ENCODE measurements around the gene CKMT2. TPM values are rescaled to one million over a fixed set of nuclear protein-coding genes. Genes with fewer than 3 reads are reported as not detected.
"Not testable (repeated sequence)": the region's sequence is repeated elsewhere in the genome, so short reads cannot be mapped to it uniquely, and the experiment has no call there.

Gene CKMT2
- total and polyA plus RNA-seq, 5 donors: 816 to 1,778 (median 908) TPM

- DNase-seq: no peak
- Histone ChIP-seq H3K9me3 (ENCODE audit: control insufficient read depth, low read length) (no peaks in the 10 kb centered on the region), H3K4me1 (ENCODE audit: control insufficient read depth, insufficient read depth, low read length) (peaks cover 8% of the 10 kb centered on the region), H3K27ac (ENCODE audit: low read length) (no peak overlapping the region), H3K4me3 (ENCODE audit: low read length) (no peak overlapping the region), H3K27me3 (ENCODE audit: control insufficient read depth, insufficient read depth) (no peaks in the 10 kb centered on the region)
- 93% methylated on average over 4 of the region's 4 CpGs for WGBS
- no peak for ATAC-seq
- intact Hi-C loops (cut with DNase I): no loop called here
These were observed 16.1 kb downstream of the CKMT2 start for GRCh38 chr5:81249240-81249639.

DNA sequence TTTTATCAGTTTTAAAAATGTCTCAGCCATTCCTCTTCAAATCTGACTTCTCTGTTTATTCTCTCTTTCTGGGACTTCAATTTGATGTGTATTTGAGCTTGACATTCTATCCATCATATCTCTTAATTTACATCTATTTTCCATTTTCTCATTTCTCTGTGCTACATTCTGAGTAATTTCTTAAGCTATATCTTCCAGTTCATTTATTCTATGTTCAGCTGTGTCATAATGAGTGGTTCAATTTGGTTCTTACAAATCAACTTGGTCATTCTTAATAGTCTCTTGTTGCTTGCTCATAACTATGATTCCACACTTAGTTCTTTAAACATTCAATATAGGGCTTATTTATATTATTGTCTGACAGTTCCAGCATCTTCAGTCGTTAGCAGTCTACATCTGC lies 16.9 kb downstream of the CKMT2 start:
- WGBS: 97% methylated on average over 1 of the region's 1 CpG
- intact Hi-C loops (cut with DNase I): no loop called here
- Histone ChIP-seq H3K4me3 (ENCODE audit: low read length) (no peak overlapping the region), H3K27ac (ENCODE audit: low read length) (no peak overlapping the region), H3K9me3 (ENCODE audit: control insufficient read depth, low read length) (no peaks in the 10 kb centered on the region), H3K4me1 (ENCODE audit: control insufficient read depth, insufficient read depth, low read length) (peaks cover 8% of the 10 kb centered on the region), H3K27me3 (ENCODE audit: control insufficient read depth, insufficient read depth) (no peaks in the 10 kb centered on the region)
- ATAC-seq (no peak), DNase-seq (no peak)

DNA sequence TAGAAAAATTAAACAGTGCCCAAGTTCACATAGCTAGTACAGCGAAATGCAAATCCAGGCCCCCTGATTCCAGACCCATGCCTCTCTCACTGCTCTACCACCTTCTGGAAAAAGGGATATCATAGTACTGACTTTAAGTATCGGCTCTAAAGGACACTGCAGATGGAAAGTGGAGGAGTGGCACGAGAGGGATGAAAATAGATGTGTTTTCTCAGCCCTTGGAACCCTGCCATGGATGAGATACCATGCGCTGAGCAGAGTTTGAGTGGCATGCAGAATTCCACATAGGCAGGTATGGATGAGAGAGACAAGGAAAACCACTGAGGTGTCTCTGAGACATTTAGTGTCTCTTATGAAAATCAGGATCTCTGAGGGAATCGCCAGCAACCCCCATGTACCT lies 18.8 kb downstream of the CKMT2 start:
- DNase-seq (no peak), ATAC-seq (peak; percentile 50 to 52)
- WGBS: 43% methylated on average over 5 of the region's 5 CpGs
- Histone ChIP-seq H3K27me3 (ENCODE audit: control insufficient read depth, insufficient read depth) (no peaks in the 10 kb centered on the region), H3K4me3 (ENCODE audit: low read length) (no peak overlapping the region), H3K4me1 (ENCODE audit: control insufficient read depth, insufficient read depth, low read length) (peaks cover 8% of the 10 kb centered on the region), H3K9me3 (ENCODE audit: control insufficient read depth, low read length) (no peaks in the 10 kb centered on the region), H3K27ac (ENCODE audit: low read length) (no peak overlapping the region)
- intact Hi-C loops (cut with DNase I): no loop called here

DNA sequence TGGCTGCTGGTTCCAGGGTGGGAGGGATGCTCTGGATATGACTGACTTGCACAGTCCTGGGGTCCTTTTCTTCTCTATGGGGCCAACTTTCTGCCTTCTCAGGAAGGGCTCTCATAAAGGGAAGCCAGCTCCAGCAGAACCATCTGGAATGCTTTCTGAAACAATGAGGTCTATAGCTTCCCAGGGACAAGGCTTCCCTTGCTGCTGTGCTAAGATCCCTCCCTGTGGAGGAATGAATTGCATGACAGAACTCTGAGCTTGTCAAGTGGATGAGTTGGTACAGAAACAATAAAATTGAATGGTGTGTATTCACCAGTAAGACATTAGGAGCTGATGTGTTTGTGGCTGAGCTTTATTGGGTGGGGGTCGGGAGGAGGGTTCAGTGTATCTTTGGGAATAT lies 19.8 kb downstream of the CKMT2 start:
- intact Hi-C loops (cut with DNase I): no loop called here
- no peak for ATAC-seq
- whole genome bisulfite sequencing: 96% methylated on average over 1 of the region's 1 CpG
- Histone ChIP-seq H3K4me1 (ENCODE audit: control insufficient read depth, insufficient read depth, low read length) (peaks cover 7% of the 10 kb centered on the region), H3K4me3 (ENCODE audit: low read length) (no peak overlapping the region), H3K27ac (ENCODE audit: low read length) (no peak overlapping the region), H3K27me3 (ENCODE audit: control insufficient read depth, insufficient read depth) (no peaks in the 10 kb centered on the region), H3K9me3 (ENCODE audit: control insufficient read depth, low read length) (no peaks in the 10 kb centered on the region)
- no peak for DNase-seq

DNA sequence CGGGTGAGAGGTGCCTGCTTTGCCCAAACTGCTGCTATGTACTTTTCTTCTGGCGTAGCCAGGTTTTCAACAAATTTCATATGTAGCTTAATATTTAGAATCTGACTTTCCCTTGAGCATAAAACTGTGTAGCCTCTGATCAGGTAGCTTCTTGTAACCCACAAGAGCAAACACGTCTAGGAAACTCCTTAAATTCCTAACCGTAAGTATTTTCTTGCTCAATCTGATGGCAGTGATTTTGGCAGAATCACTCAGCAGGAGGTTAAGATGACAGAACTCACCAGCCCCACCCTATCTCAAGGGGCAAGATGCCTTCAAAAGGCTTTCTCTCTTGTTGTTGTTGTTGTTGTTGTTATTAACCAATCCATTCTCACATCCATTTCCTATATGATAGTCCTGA lies 20.8 kb downstream of the CKMT2 start:
- ATAC-seq: no peak
- Histone ChIP-seq H3K4me3 (ENCODE audit: low read length) (no peak overlapping the region), H3K4me1 (ENCODE audit: control insufficient read depth, insufficient read depth, low read length) (peaks cover 3% of the 10 kb centered on the region), H3K27me3 (ENCODE audit: control insufficient read depth, insufficient read depth) (no peaks in the 10 kb centered on the region), H3K9me3 (ENCODE audit: control insufficient read depth, low read length) (no peaks in the 10 kb centered on the region), H3K27ac (ENCODE audit: low read length) (no peak overlapping the region)
- intact Hi-C loops (cut with DNase I): no loop called here
- DNase-seq: no peak
- 80% methylated on average over 4 of the region's 4 CpGs for WGBS

DNA sequence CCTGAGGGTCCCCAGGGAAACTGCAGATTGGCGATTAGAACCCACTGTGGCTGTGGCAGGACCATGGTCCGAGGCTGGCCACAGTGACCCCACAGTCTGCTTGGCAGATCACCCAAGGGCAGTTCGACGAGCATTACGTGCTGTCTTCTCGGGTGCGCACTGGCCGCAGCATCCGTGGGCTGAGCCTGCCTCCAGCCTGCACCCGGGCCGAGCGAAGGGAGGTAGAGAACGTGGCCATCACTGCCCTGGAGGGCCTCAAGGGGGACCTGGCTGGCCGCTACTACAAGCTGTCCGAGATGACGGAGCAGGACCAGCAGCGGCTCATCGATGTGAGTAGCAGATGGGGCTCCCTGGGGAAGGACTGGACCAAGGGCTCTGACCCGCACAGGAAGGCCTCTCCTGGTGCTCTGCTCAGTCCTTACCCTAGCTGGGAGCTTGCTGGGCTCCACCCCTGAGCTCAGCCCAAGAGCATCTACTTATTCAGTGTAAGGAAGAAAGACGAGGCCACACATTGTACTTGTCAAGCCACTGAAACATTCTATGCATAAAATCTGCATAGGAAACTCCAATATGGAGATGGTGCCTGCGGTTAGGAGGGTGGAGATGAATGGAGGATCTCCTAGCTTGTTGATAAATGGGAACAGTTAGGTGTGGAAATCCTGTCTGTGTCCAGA lies 21.9 kb downstream of the CKMT2 start:
- intact Hi-C loops (cut with DNase I): no loop called here
- no peaks in the 10 kb centered on the region for H3K27me3 ChIP-seq (ENCODE audit: control insufficient read depth, insufficient read depth)
- 97% methylated on average over 21 of the region's 21 CpGs for WGBS
- no peak overlapping the region for H3K27ac ChIP-seq (ENCODE audit: low read length)
- peaks cover 3% of the 10 kb centered on the region for H3K4me1 ChIP-seq (ENCODE audit: control insufficient read depth, insufficient read depth, low read length)
- DNase-seq (peak in 1 of 3 donors; percentile 25), ATAC-seq (peak in 1 of 2 donors; percentile 12)
- H3K4me3 ChIP-seq (ENCODE audit: low read length): no peak overlapping the region
- H3K9me3 ChIP-seq (ENCODE audit: control insufficient read depth, low read length): no peaks in the 10 kb centered on the region

DNA sequence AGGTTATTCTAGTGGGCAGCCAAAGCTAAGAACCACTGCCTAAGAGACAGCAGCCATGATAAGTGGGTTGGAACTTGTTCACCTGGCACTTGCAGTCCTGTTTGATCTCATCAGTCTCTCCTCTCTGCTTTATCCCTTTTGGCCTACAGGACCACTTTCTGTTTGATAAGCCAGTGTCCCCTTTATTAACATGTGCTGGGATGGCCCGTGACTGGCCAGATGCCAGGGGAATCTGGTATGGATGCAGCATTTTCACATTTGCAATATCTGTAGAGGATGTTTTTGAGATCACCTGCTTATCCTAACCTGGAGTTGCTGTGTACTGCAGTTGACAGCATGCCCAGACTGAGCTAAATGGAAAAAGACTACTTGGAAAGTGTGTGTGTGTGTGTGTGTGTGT lies 23.6 kb downstream of the CKMT2 start:
- Histone ChIP-seq H3K27me3 (ENCODE audit: control insufficient read depth, insufficient read depth) (no peaks in the 10 kb centered on the region), H3K27ac (ENCODE audit: low read length) (no peak overlapping the region), H3K4me3 (ENCODE audit: low read length) (no peak overlapping the region), H3K9me3 (ENCODE audit: control insufficient read depth, low read length) (no peaks in the 10 kb centered on the region), H3K4me1 (ENCODE audit: control insufficient read depth, insufficient read depth, low read length) (no peaks in the 10 kb centered on the region)
- ATAC-seq: no peak
- DNase-seq: no peak
- intact Hi-C loops (cut with DNase I): no loop called here
- WGBS: 57% methylated on average over 1 of the region's 1 CpG

DNA sequence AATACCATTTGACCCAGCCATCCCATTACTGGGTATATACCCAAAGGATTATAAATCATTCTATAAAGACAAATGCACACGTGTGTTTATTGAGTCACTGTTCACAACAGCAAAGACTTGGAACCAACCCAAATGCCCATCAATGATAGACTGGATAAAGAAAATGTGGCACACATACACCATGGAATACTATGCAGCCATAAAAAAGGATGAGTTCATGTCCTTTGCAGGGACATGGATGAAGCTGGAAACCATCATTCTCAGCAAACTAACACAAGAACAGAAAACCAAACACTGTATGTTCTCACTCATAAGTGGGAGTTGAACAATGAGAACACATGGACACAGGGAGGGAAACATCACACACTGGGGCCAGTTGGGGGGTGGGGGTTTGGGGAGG lies 29.7 kb downstream of the CKMT2 start:
- H3K4me1 ChIP-seq (ENCODE audit: control insufficient read depth, insufficient read depth, low read length); intact Hi-C loops (cut with DNase I); ATAC-seq; DNase-seq; H3K27me3 ChIP-seq (ENCODE audit: control insufficient read depth, insufficient read depth); H3K4me3 ChIP-seq (ENCODE audit: low read length); H3K27ac ChIP-seq (ENCODE audit: low read length); H3K9me3 ChIP-seq (ENCODE audit: control insufficient read depth, low read length): not testable (repeated sequence)
- 93% methylated on average over 1 of the region's 1 CpG for WGBS

DNA sequence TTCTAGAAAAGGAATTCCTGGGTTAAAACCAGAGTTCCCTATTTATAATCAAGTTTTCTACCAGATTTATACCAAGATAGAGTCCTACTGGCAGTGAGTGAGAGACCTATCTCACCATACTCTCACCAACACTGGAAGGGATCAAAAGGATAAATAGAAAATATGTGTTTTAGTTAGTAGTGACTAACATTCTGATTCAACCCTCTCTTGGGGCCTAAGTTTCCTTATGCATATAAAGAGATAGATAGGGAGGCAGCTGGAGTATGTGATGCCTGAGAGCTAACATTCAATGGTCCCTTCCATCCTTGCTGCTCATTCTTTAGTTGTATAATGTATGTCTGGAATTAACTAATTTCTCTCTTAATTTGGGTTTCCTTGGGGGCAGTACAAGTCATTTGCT lies 32.0 kb downstream of the CKMT2 start:
- H3K27me3 ChIP-seq (ENCODE audit: control insufficient read depth, insufficient read depth): no peaks in the 10 kb centered on the region
- H3K4me1 ChIP-seq (ENCODE audit: control insufficient read depth, insufficient read depth, low read length): no peaks in the 10 kb centered on the region
- ATAC-seq (no peak), DNase-seq (no peak)
- intact Hi-C loops (cut with DNase I): no loop called here
- no peak overlapping the region for H3K27ac ChIP-seq (ENCODE audit: low read length)
- H3K9me3 ChIP-seq (ENCODE audit: control insufficient read depth, low read length): no peaks in the 10 kb centered on the region
- no peak overlapping the region for H3K4me3 ChIP-seq (ENCODE audit: low read length)

GRCh38 chr5:81268521-81269196 lies 35.5 kb downstream of the CKMT2 start:
- Histone ChIP-seq H3K4me3 (ENCODE audit: low read length) (no peak overlapping the region), H3K9me3 (ENCODE audit: control insufficient read depth, low read length) (no peaks in the 10 kb centered on the region), H3K27ac (ENCODE audit: low read length) (no peak overlapping the region), H3K4me1 (ENCODE audit: control insufficient read depth, insufficient read depth, low read length) (no peaks in the 10 kb centered on the region), H3K27me3 (ENCODE audit: control insufficient read depth, insufficient read depth) (no peaks in the 10 kb centered on the region)
- intact Hi-C loops (cut with DNase I): no loop called here
- ATAC-seq: no peak
- 63% methylated on average over 3 of the region's 3 CpGs for WGBS
- DNase-seq: no peak

- intact Hi-C loops (cut with DNase I): no loop called here
- Histone ChIP-seq H3K27me3 (ENCODE audit: control insufficient read depth, insufficient read depth) (no peaks in the 10 kb centered on the region), H3K9me3 (ENCODE audit: control insufficient read depth, low read length) (no peaks in the 10 kb centered on the region), H3K4me1 (ENCODE audit: control insufficient read depth, insufficient read depth, low read length) (no peaks in the 10 kb centered on the region), H3K27ac (ENCODE audit: low read length) (no peak overlapping the region), H3K4me3 (ENCODE audit: low read length) (no peak overlapping the region)
- no peak for DNase-seq
- ATAC-seq: peak; percentile 19 to 37
- 93% methylated on average over 8 of the region's 8 CpGs for WGBS
These were observed 36.8 kb downstream of the CKMT2 start for GRCh38 chr5:81269751-81270393.
